Measurements from ENCODE around the gene RPS4Y2. TPM values are rescaled to one million over a fixed set of nuclear protein-coding genes. Genes with fewer than 3 reads are reported as not detected.

The RPS4Y2 gene
- polyA plus RNA-seq, 1 donor: not detected

GRCh38 chrY:20814794-20815193 lies 58.9 kb downstream of the RPS4Y2 start:
- no peaks in the 10 kb centered on the region for H3K27me3 ChIP-seq (ENCODE audit: control insufficient read depth, insufficient read depth, low read length)
- no peak overlapping the region for H3K4me3 ChIP-seq (ENCODE audit: low read length)
- no CpG with 5 or more reads among the region's 1 CpG for WGBS (ENCODE audit: insufficient coverage, low lambda C conversion rate)
- H3K27ac ChIP-seq (ENCODE audit: low read length): no peak overlapping the region
- no peaks in the 10 kb centered on the region for H3K36me3 ChIP-seq (ENCODE audit: control insufficient read depth, insufficient read depth, low read length)
- no peaks in the 10 kb centered on the region for H3K9me3 ChIP-seq (ENCODE audit: control insufficient read depth, low read depth, low read length)
- no peak for DNase-seq
- no peaks in the 10 kb centered on the region for H3K4me1 ChIP-seq (ENCODE audit: control insufficient read depth, insufficient read depth, low read length)

- H3K4me1 ChIP-seq (ENCODE audit: control insufficient read depth, insufficient read depth, low read length): no peaks in the 10 kb centered on the region
- WGBS (ENCODE audit: insufficient coverage, low lambda C conversion rate): no CpG with 5 or more reads among the region's 2 CpGs
- H3K27ac ChIP-seq (ENCODE audit: low read length): no peak overlapping the region
- no peak overlapping the region for H3K4me3 ChIP-seq (ENCODE audit: low read length)
- no peaks in the 10 kb centered on the region for H3K27me3 ChIP-seq (ENCODE audit: control insufficient read depth, insufficient read depth, low read length)
- DNase-seq: no peak
- no peaks in the 10 kb centered on the region for H3K9me3 ChIP-seq (ENCODE audit: control insufficient read depth, low read depth, low read length)
- H3K36me3 ChIP-seq (ENCODE audit: control insufficient read depth, insufficient read depth, low read length): no peaks in the 10 kb centered on the region
Measured at GRCh38 chrY:20817067-20817466, 61.2 kb downstream of the RPS4Y2 start.

Other genes with a start within 250 kb of the RPS4Y2 start
- 38.6 TPM for gene EIF1AY, start 180.3 kb upstream of the RPS4Y2 start, polyA plus RNA-seq